ENCODE results near the gene ONECUT3. TPM values are rescaled to one million over a fixed set of nuclear protein-coding genes. Genes with fewer than 3 reads are reported as not detected.

Gene ONECUT3
- total and polyA plus RNA-seq, 9 of the 15 experiments (the other 6 are each of a cell fraction or from before 2014, with no cell fraction given) = not detected

GRCh38 chr19:1748115-1748872, 5.0 kb upstream of the ONECUT3 start (continued):
- TF ChIP-seq SRSF7 (optimal IDR thresholded peaks at IDR 0.05; ENCODE audit: low read depth, low read length) (no peak), EHMT2 (IDR thresholded peaks at IDR 0.05) (no peak), SMARCB1 (IDR thresholded peaks at IDR 0.05; ENCODE audit: insufficient read length, low read depth) (no peak), RAD21 (CRISPR knock-in tag; conservative IDR thresholded peaks at IDR 0.05 in 1 of 2, IDR thresholded peaks at IDR 0.05 in 1 of 2) (no peak), XRCC4 (IDR thresholded peaks at IDR 0.05; ENCODE audit: extremely low read depth, insufficient read depth, insufficient read length) (no peak), ZNF175 (CRISPR knock-in tag; IDR thresholded peaks at IDR 0.05; ENCODE audit: low read depth) (peak; percentile 12; the same call in 1 of the 2 replicates), BCLAF1 (IDR thresholded peaks at IDR 0.05; ENCODE audit: borderline replicate concordance in 1 of 2, control insufficient read depth in 1 of 2, low read depth in 2 of 2, low read length in 1 of 2) (no peak), ZNF592 (IDR thresholded peaks at IDR 0.05) (peak; percentile 43; the same call in 1 of the 2 replicates), MTA3 (IDR thresholded peaks at IDR 0.05; ENCODE audit: borderline replicate concordance) (no peak), HDAC1 (IDR thresholded peaks at IDR 0.05) (peak in 1 of 2 experiments; percentile 63; a peak in 1 of 4 replicates), E2F5 (CRISPR knock-in tag; IDR thresholded peaks at IDR 0.05) (no peak; the same call in 1 of the 2 replicates), TGIF2 (CRISPR knock-in tag; IDR thresholded peaks at IDR 0.05) (0 out of 2 replicates have a peak, but pooled peaks have one; percentile 45)
- TF ChIP-seq, protein P1, sequence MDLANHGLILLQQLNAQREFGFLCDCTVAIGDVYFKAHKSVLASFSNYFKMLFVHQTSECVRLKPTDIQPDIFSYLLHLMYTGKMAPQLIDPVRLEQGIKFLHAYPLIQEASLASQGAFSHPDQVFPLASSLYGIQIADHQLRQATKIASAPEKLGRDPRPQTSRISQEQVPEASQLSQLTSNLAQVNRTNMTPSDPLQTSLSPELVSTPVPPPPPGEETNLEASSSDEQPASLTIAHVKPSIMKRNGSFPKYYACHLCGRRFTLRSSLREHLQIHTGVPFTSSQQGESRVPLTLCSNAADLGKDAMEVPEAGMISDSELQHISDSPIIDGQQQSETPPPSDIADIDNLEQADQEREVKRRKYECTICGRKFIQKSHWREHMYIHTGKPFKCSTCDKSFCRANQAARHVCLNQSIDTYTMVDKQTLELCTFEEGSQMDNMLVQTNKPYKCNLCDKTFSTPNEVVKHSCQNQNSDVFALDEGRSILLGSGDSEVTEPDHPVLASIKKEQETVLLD (IDR thresholded peaks at IDR 0.05) = peak; percentile 48; the same call in 1 of the 2 replicates
